ENCODE results near the gene SURF2.
"Not testable (repeated sequence)": the region's sequence is repeated elsewhere in the genome, so short reads cannot be mapped to it uniquely, and the experiment has no call there.

SURF2 gene

GRCh38 chr9:133375724-133376654 is 19.6 kb downstream of the SURF2 start, which contains the start of the genes STKLD1 and SURF4:
STKLD1 (plus strand) TSS chr9:133376366; CDS start chr9:133376474, 108 bp downstream.
SURF4 (minus strand) TSS chr9:133376060; CDS start chr9:133375969, 91 bp downstream.
- peak; percentile 95 for DNase-seq (ENCODE audit: low spot score)

- not testable (repeated sequence) for DNase-seq (ENCODE audit: low spot score)
Measured at GRCh38 chr9:133377280-133377679, 20.9 kb downstream of the SURF2 start.

GRCh38 chr9:133377721-133378216 is 21.4 kb downstream of the SURF2 start:
- no peak for DNase-seq (ENCODE audit: low spot score)

- DNase-seq (ENCODE audit: low spot score): no peak
Measured at GRCh38 chr9:133378408-133378962, 22.1 kb downstream of the SURF2 start.

GRCh38 chr9:133379153-133380086 is 23.1 kb downstream of the SURF2 start:
- DNase-seq (ENCODE audit: low spot score): no peak

- no peak for DNase-seq (ENCODE audit: low spot score)
Measured at GRCh38 chr9:133380734-133381133, 24.4 kb downstream of the SURF2 start.

- no peak for DNase-seq (ENCODE audit: low spot score)
Measured at GRCh38 chr9:133382507-133383141, 26.3 kb downstream of the SURF2 start.

GRCh38 chr9:133383438-133383837 is 27.1 kb downstream of the SURF2 start:
- DNase-seq (ENCODE audit: low spot score): no peak

GRCh38 chr9:133384736-133385321 is 28.5 kb downstream of the SURF2 start:
- DNase-seq (ENCODE audit: low spot score): no peak

GRCh38 chr9:133385452-133385851 is 29.1 kb downstream of the SURF2 start:
- DNase-seq (ENCODE audit: low spot score): no peak

GRCh38 chr9:133386338-133386737 is 30.0 kb downstream of the SURF2 start:
- no peak for DNase-seq (ENCODE audit: low spot score)

- no peak for DNase-seq (ENCODE audit: low spot score)
Measured at GRCh38 chr9:133387680-133388079, 31.3 kb downstream of the SURF2 start.

- DNase-seq (ENCODE audit: low spot score): no peak
Measured at GRCh38 chr9:133389025-133389557, 32.7 kb downstream of the SURF2 start.

- DNase-seq (ENCODE audit: low spot score): no peak
Measured at GRCh38 chr9:133389562-133389961, 33.2 kb downstream of the SURF2 start.

- no peak for DNase-seq (ENCODE audit: low spot score)
Measured at GRCh38 chr9:133390713-133391112, 34.4 kb downstream of the SURF2 start.

- not testable (repeated sequence) for DNase-seq (ENCODE audit: low spot score)
Measured at GRCh38 chr9:133391449-133391848, 35.1 kb downstream of the SURF2 start.

GRCh38 chr9:133392308-133392707 is 36.0 kb downstream of the SURF2 start:
- not testable (repeated sequence) for DNase-seq (ENCODE audit: low spot score)

GRCh38 chr9:133393399-133393798 is 37.0 kb downstream of the SURF2 start:
- no peak for DNase-seq (ENCODE audit: low spot score)

- no peak for DNase-seq (ENCODE audit: low spot score)
Measured at GRCh38 chr9:133394687-133395271, 38.4 kb downstream of the SURF2 start.

GRCh38 chr9:133396952-133397351 is 40.6 kb downstream of the SURF2 start:
- peak; percentile 66 for DNase-seq (ENCODE audit: low spot score)

All from SK-N-DZ (cell line).